ENCODE results near the gene KLHL8.

The KLHL8 gene

GRCh38 chr4:87220094-87220822 lies at the start of gene KLHL8:
TSS of gene KLHL8 (minus strand) at chr4:87220618. CDS start at chr4:87195539, 25,079 bp downstream.
- peak; percentile 84 for DNase-seq (ENCODE audit: low read depth)

DNA sequence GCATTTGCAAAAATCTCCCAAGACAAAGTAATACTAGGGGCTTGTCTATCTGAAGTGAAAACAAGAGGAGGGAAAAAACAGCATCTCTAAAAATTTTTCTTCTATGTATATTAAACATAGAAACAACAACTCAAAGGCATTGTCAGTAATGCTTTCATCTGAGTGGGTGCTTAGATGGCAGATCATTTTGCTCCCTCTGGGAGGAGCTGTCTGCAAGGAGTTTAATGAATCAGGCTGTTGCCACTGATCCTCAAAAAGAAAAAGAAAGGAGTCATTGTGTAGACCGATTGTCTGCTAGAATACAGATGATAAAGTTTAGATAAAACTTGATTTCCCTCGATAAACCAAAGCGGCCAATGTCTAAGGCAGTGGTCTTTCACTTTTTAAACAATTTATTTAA lies 49.7 kb upstream of the KLHL8 start:
- DNase-seq (ENCODE audit: low read depth) = no peak

- DNase-seq (ENCODE audit: low read depth) = no peak
Measured at GRCh38 chr4:87268411-87268810, 48.0 kb upstream of the KLHL8 start.

GRCh38 chr4:87266986-87267385 lies 46.6 kb upstream of the KLHL8 start:
- no peak for DNase-seq (ENCODE audit: low read depth)

DNA sequence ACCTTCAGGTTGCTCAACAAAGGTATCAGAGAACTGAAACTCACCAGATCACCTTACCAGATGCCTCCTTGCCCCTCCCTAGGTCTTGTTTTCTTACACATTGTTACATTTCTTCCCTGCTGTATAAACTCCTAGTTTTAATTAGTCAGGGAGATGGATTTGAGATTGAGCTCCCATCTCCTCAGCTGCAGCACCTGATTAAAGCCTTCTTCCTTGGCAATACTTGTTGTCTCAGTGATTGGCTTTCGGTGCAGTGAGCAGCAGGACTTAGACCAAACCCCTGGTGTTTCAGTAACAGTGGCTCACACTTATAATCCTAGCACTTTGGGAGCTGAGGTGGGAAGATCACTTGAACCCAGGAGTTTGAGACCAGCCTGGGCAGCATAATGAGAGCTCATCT lies 42.5 kb upstream of the KLHL8 start:
- DNase-seq (ENCODE audit: low read depth) = no peak

- DNase-seq (ENCODE audit: low read depth) = no peak
Measured at GRCh38 chr4:87260477-87260876, 40.1 kb upstream of the KLHL8 start.

- no peak for DNase-seq (ENCODE audit: low read depth)
Measured at GRCh38 chr4:87258677-87259076, 38.3 kb upstream of the KLHL8 start.

- no peak for DNase-seq (ENCODE audit: low read depth)
Measured at GRCh38 chr4:87257523-87257922, 37.1 kb upstream of the KLHL8 start.

DNA sequence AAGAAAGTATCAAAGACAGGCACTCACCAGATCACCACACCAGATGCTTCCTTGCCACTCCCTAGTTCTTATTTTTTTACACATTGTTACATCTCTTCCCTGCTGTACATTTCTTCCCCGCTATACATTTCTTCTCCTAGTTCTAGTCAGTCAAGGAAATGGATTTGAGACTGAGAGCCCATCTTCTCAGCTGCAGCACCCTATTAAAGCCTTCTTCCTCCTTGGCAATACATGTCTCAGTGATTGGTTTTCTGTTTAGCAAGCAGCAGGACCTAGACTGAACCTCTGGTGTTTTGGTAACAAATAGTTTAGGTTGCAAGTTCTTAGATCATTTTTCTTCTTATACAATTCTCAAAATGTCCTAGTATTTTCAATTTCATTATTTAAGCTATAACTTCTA lies 35.3 kb upstream of the KLHL8 start:
- no peak for DNase-seq (ENCODE audit: low read depth)

DNA sequence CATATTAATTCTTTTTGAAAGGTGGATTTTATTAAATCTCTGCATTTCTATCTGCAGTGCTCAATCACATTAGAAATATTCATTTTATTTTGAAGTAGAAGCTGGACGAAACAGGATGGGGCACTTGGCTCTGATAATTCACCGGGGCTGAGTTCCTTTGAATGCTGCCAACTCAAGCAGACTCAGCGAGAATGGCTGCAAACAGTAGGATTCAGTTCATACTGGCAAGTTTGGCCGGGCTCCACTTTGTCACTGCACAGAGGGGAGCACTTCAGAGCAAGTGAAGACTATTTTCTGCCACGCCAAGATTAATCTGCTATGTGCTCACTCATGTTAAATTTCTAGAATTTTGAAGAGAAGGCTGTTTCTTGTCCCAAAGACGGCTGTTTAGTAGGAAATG lies 30.7 kb upstream of the KLHL8 start:
- no peak for DNase-seq (ENCODE audit: low read depth)

DNA sequence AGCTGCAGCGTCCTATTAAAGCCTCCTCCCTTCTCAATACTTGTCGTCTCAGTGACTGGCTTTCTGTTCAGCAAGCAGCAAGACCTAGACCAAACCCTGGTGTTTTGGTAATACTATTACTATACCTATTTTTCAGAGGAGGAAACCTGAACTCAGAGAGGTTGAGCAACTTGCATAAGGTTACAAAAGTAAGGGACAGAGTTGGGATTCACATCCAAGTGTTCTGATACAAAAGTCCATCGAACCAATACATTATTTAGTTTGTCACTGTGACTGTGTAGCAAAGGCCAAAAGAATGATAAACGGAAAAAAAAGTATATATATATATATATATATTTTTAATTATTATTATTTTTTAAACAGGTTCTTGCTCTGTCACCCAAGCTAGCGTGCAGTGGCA lies 29.9 kb upstream of the KLHL8 start:
- DNase-seq (ENCODE audit: low read depth) = no peak

GRCh38 chr4:87249332-87250019 lies 29.1 kb upstream of the KLHL8 start:
- no peak for DNase-seq (ENCODE audit: low read depth)

- no peak for DNase-seq (ENCODE audit: low read depth)
Measured at GRCh38 chr4:87243426-87244053, 23.1 kb upstream of the KLHL8 start.

- no peak for DNase-seq (ENCODE audit: low read depth)
Measured at GRCh38 chr4:87241336-87241735, 20.9 kb upstream of the KLHL8 start.

- DNase-seq (ENCODE audit: low read depth) = no peak
Measured at GRCh38 chr4:87240341-87240740, 19.9 kb upstream of the KLHL8 start.

- no peak for DNase-seq (ENCODE audit: low read depth)
Measured at GRCh38 chr4:87239821-87240220, 19.4 kb upstream of the KLHL8 start.

- DNase-seq (ENCODE audit: low read depth) = no peak
Measured at GRCh38 chr4:87239194-87239593, 18.8 kb upstream of the KLHL8 start.

GRCh38 chr4:87236861-87237260 lies 16.4 kb upstream of the KLHL8 start:
- DNase-seq (ENCODE audit: low read depth) = no peak

- DNase-seq (ENCODE audit: low read depth) = no peak
Measured at GRCh38 chr4:87235020-87235671, 14.7 kb upstream of the KLHL8 start.

DNA sequence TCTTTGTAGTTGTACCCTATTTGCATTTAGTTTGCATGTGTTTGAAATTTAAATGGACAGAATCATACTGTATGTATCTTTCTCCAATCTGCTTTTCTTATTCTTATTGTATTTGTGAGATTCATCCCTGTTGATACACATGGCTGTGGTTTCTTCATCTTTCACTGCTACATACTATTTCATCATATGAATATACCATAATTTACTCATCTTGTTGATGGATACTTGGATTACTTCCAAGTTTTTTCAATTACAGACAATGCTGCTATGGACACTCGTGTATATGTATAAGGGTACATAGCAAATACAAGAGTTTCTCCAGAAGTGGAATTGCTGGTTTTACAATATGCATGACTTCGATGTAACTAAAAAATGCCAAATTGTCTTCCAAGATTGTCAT lies 11.8 kb upstream of the KLHL8 start:
- DNase-seq (ENCODE audit: low read depth) = no peak

GRCh38 chr4:87230806-87231205 lies 10.4 kb upstream of the KLHL8 start:
- DNase-seq (ENCODE audit: low read depth) = no peak

- DNase-seq (ENCODE audit: low read depth) = no peak
Measured at GRCh38 chr4:87229979-87230378, 9.6 kb upstream of the KLHL8 start.
